WTC11 (cell line): ENCODE results near the gene CACNA1C. TPM values are rescaled to one million over a fixed set of nuclear protein-coding genes. Genes with fewer than 3 reads are reported as not detected.

Experiments used
- ATAC-seq: fragments of 200-7000 bp; cut with Tn5 transposase; 2 replicates; pipeline ENCODE4 v1.10.0; 2021; ENCODE audit warnings: mild to moderate bottlenecking, moderate library complexity
- CTCF ChIA-PET: fragments of 300-600 bp; sonication (Branson Sonifier 250); formaldehyde crosslinking; loops from one replicate; lab custom pipeline; 2021; ENCODE audit warnings: antibody characterized with exemption; lab: Charles Lee
- POLR2A ChIA-PET: fragments of 350-600 bp; sonication (Branson Sonifier 250); formaldehyde crosslinking; loops from one replicate; lab custom pipeline; 2021; ENCODE audit warnings: antibody characterized with exemption; lab: Charles Lee
- DNase-seq: peaks from one replicate; pipeline ENCODE4 v3.0.0; 2021; ENCODE audit warnings: low spot score
- H3K27ac Mint-ChIP-seq: 2 replicates; pipeline ENCODE4 v1.8.0; 2021; ENCODE audit warnings: mixed read lengths
- H3K27me3 Mint-ChIP-seq: 2 replicates; pipeline ENCODE4 v1.8.0; 2021; ENCODE audit warnings: low read depth, mild to moderate bottlenecking, moderate library complexity, mixed read lengths
- H3K36me3 Mint-ChIP-seq: 2 replicates; pipeline ENCODE4 v1.8.0; 2021; ENCODE audit warnings: mixed read lengths
- H3K4me1 Mint-ChIP-seq: 2 replicates; pipeline ENCODE4 v1.8.0; 2022; ENCODE audit warnings: mixed read lengths
- H3K4me3 Mint-ChIP-seq: 2 replicates; pipeline ENCODE4 v1.8.0; 2021; ENCODE audit warnings: mild to moderate bottlenecking, moderate library complexity, mixed read lengths
- H3K9me3 Mint-ChIP-seq: 2 replicates; pipeline ENCODE4 v1.8.0; 2021; ENCODE audit warnings: mixed read lengths
- CDX4 ChIP-seq: fragments of 250-450 bp; sonication (Bioruptor Pico); IDR thresholded peaks from 2 replicates; pipeline ENCODE4 v1.9.0; 2021; ENCODE audit warnings: moderate library complexity, mild to moderate bottlenecking, inconsistent platforms, borderline replicate concordance
- CREM ChIP-seq: sonication (generic); formaldehyde crosslinking; IDR thresholded peaks from 2 replicates; pipeline ENCODE4 v1.8.1; 2022; ENCODE audit warnings: mild to moderate bottlenecking, missing genetic modification reagents, moderate library complexity
- E2F1 ChIP-seq: sonication (generic); formaldehyde crosslinking; IDR thresholded peaks from 2 replicates; pipeline ENCODE4 v1.8.0; 2022; ENCODE audit warnings: mild to moderate bottlenecking, missing genetic modification reagents
- FOXJ3 ChIP-seq: sonication (generic); formaldehyde crosslinking; IDR thresholded peaks from 2 replicates; pipeline ENCODE4 v1.9.0; 2021; ENCODE audit warnings: missing genetic modification reagents, mild to moderate bottlenecking, borderline replicate concordance
- FOXP1 ChIP-seq: sonication (generic); formaldehyde crosslinking; IDR thresholded peaks from 2 replicates; pipeline ENCODE4 v1.8.0; 2022; ENCODE audit warnings: missing genetic modification reagents, mild to moderate bottlenecking, moderate library complexity, borderline replicate concordance
- IRF2 ChIP-seq: sonication (generic); formaldehyde crosslinking; IDR thresholded peaks from 2 replicates; pipeline ENCODE4 v1.8.0; 2022; ENCODE audit warnings: low read depth, missing genetic modification reagents, borderline replicate concordance
- NR1H2 ChIP-seq: sonication (generic); formaldehyde crosslinking; IDR thresholded peaks from 2 replicates; pipeline ENCODE4 v1.9.0; 2021; ENCODE audit warnings: mild to moderate bottlenecking, moderate library complexity, missing genetic modification reagents
- PRRX2 ChIP-seq: fragments of 250-450 bp; sonication (Bioruptor Pico); IDR thresholded peaks from 2 replicates; pipeline ENCODE4 v1.8.0; 2021; ENCODE audit warnings: mild to moderate bottlenecking
- RELA ChIP-seq: sonication (generic); formaldehyde crosslinking; IDR thresholded peaks from 2 replicates; pipeline ENCODE4 v1.8.1; 2022; ENCODE audit warnings: missing genetic modification reagents, mild to moderate bottlenecking, borderline replicate concordance
- TCF7 ChIP-seq: sonication (generic); formaldehyde crosslinking; IDR thresholded peaks from 2 replicates; pipeline ENCODE4 v1.8.0; 2022; ENCODE audit warnings: mild to moderate bottlenecking, low read depth, missing genetic modification reagents, moderate library complexity
- ZBTB43 ChIP-seq: sonication (generic); formaldehyde crosslinking; IDR thresholded peaks from 2 replicates; pipeline ENCODE4 v1.8.1; 2023; ENCODE audit warnings: mild to moderate bottlenecking, missing genetic modification reagents
- total RNA-seq: library from RNA; stranded (reverse); gene quantifications from 3 replicates; pipeline ENCODE4 v1.2.3, GENCODE V29; 2021
- TF ChIP-seq, protein P1 (sequence below): fragments of 250-450 bp; sonication (Bioruptor Pico); IDR thresholded peaks from 2 replicates; pipeline ENCODE4 v1.8.0; 2021; ENCODE audit warnings: mild to moderate bottlenecking
- TF ChIP-seq, protein P2 (sequence below): sonication (generic); formaldehyde crosslinking; conservative IDR thresholded peaks from 2 replicates; pipeline ENCODE4 v1.8.1; 2023; ENCODE audit warnings: mild to moderate bottlenecking, low read depth, missing genetic modification reagents, moderate library complexity
- TF ChIP-seq, protein P3 (sequence below): sonication (generic); formaldehyde crosslinking; IDR thresholded peaks from 2 replicates; pipeline ENCODE4 v1.8.1; 2022; ENCODE audit warnings: mild to moderate bottlenecking, moderate library complexity, missing genetic modification reagents
- TF ChIP-seq, protein P4 (sequence below): sonication (generic); formaldehyde crosslinking; IDR thresholded peaks from 2 replicates; pipeline ENCODE4 v1.8.1; 2023; ENCODE audit warnings: mild to moderate bottlenecking, missing genetic modification reagents, moderate library complexity

Gene CACNA1C
- total RNA-seq, 1 experiment from 2014 or later, result 1.7 TPM

- H3K27me3 Mint-ChIP-seq, result no peaks in the 10 kb centered on the region
- no peaks in the 10 kb centered on the region; the same call in 1 of the 2 replicates for H3K4me1 Mint-ChIP-seq
- TF ChIP-seq, protein P1, sequence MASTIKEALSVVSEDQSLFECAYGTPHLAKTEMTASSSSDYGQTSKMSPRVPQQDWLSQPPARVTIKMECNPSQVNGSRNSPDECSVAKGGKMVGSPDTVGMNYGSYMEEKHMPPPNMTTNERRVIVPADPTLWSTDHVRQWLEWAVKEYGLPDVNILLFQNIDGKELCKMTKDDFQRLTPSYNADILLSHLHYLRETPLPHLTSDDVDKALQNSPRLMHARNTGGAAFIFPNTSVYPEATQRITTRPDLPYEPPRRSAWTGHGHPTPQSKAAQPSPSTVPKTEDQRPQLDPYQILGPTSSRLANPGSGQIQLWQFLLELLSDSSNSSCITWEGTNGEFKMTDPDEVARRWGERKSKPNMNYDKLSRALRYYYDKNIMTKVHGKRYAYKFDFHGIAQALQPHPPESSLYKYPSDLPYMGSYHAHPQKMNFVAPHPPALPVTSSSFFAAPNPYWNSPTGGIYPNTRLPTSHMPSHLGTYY (CRISPR knock-in tag), result no peak
- TF ChIP-seq CREM (no peak), TCF7 (CRISPR knock-in tag) (no peak), RELA (CRISPR knock-in tag) (no peak), ZBTB43 (no peak), E2F1 (CRISPR knock-in tag) (no peak), NR1H2 (no peak), FOXJ3 (CRISPR knock-in tag) (no peak)
- TF ChIP-seq, protein P2, sequence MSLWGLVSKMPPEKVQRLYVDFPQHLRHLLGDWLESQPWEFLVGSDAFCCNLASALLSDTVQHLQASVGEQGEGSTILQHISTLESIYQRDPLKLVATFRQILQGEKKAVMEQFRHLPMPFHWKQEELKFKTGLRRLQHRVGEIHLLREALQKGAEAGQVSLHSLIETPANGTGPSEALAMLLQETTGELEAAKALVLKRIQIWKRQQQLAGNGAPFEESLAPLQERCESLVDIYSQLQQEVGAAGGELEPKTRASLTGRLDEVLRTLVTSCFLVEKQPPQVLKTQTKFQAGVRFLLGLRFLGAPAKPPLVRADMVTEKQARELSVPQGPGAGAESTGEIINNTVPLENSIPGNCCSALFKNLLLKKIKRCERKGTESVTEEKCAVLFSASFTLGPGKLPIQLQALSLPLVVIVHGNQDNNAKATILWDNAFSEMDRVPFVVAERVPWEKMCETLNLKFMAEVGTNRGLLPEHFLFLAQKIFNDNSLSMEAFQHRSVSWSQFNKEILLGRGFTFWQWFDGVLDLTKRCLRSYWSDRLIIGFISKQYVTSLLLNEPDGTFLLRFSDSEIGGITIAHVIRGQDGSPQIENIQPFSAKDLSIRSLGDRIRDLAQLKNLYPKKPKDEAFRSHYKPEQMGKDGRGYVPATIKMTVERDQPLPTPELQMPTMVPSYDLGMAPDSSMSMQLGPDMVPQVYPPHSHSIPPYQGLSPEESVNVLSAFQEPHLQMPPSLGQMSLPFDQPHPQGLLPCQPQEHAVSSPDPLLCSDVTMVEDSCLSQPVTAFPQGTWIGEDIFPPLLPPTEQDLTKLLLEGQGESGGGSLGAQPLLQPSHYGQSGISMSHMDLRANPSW, result no peak
- DNase-seq (no peak), ATAC-seq (no peak)
- H3K9me3 Mint-ChIP-seq, result no peaks in the 10 kb centered on the region
- POLR2A ChIA-PET, result no interaction called here
- CTCF ChIA-PET, result interaction anchor here (1.1 to 1.7 kb wide), 3 partner anchors 36 to 176 kb away, joined by 3 to 4 read pairs (median 3); no protein-coding TSS in a partner anchor
- no peak overlapping the region for H3K4me3 Mint-ChIP-seq
- H3K27ac Mint-ChIP-seq, result no peak overlapping the region
- no peaks in the 10 kb centered on the region for H3K36me3 Mint-ChIP-seq
These were observed 624.5 kb downstream of the CACNA1C start for GRCh38 chr12:2677142-2677880.

GRCh38 chr12:2678426-2678825 is 625.6 kb downstream of the CACNA1C start:
- no peak for ATAC-seq
- no peak overlapping the region for H3K4me3 Mint-ChIP-seq
- no peaks in the 10 kb centered on the region; the same call in 1 of the 2 replicates for H3K36me3 Mint-ChIP-seq
- DNase-seq, result no peak
- POLR2A ChIA-PET, result no interaction called here
- TF ChIP-seq, protein P3, sequence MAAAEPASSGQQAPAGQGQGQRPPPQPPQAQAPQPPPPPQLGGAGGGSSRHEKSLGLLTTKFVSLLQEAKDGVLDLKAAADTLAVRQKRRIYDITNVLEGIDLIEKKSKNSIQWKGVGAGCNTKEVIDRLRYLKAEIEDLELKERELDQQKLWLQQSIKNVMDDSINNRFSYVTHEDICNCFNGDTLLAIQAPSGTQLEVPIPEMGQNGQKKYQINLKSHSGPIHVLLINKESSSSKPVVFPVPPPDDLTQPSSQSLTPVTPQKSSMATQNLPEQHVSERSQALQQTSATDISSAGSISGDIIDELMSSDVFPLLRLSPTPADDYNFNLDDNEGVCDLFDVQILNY (CRISPR knock-in tag), result no peak
- TF ChIP-seq TCF7 (CRISPR knock-in tag) (no peak), PRRX2 (CRISPR knock-in tag) (no peak), FOXP1 (no peak), IRF2 (CRISPR knock-in tag) (no peak), CDX4 (CRISPR knock-in tag) (no peak)
- TF ChIP-seq, protein P4, sequence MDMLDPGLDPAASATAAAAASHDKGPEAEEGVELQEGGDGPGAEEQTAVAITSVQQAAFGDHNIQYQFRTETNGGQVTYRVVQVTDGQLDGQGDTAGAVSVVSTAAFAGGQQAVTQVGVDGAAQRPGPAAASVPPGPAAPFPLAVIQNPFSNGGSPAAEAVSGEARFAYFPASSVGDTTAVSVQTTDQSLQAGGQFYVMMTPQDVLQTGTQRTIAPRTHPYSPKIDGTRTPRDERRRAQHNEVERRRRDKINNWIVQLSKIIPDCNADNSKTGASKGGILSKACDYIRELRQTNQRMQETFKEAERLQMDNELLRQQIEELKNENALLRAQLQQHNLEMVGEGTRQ (CRISPR knock-in tag), result no peak
- TF ChIP-seq, all 79 proteins: peak for 0
- CTCF ChIA-PET, result interaction anchor here (0.7 to 1.7 kb wide), 6 partner anchors 12 to 175 kb away, joined by 3 to 4 read pairs (median 3); no protein-coding TSS in a partner anchor
- H3K27ac Mint-ChIP-seq, result no peak overlapping the region
- H3K4me1 Mint-ChIP-seq, result peaks cover 6% of the 10 kb centered on the region
- peaks cover 3% of the 10 kb centered on the region for H3K9me3 Mint-ChIP-seq
- H3K27me3 Mint-ChIP-seq, result no peaks in the 10 kb centered on the region
